Measurements from ENCODE around the gene PITPNB.

PITPNB gene

GRCh38 chr22:27842669-27843431, 76.2 kb downstream of the PITPNB start:
- no peak overlapping the region for H3K4me3 ChIP-seq (ENCODE audit: low read depth in 1 of 2, low read length in 2 of 2)
- no peaks in the 10 kb centered on the region for H3K27me3 ChIP-seq (ENCODE audit: low read depth, low read length)
- peaks cover 0 to 21% of the 10 kb centered on the region in 2 donors for H3K4me1 ChIP-seq (ENCODE audit: control insufficient read depth in 1 of 2, insufficient read depth in 2 of 2, low read length in 2 of 2)
- H3K9me3 ChIP-seq (ENCODE audit: control insufficient read depth in 1 of 2, low read length in 2 of 2): no peaks in the 10 kb centered on the region
- no peak overlapping the region for H3K27ac ChIP-seq (ENCODE audit: low read length)
- H3K36me3 ChIP-seq (ENCODE audit: control insufficient read depth in 1 of 2, insufficient read depth in 2 of 2, low read length in 2 of 2): peaks cover 2 to 13% of the 10 kb centered on the region in 2 donors

- Histone ChIP-seq H3K4me3 (ENCODE audit: low read depth in 1 of 2, low read length in 2 of 2) (no peak overlapping the region), H3K36me3 (ENCODE audit: control insufficient read depth in 1 of 2, insufficient read depth in 2 of 2, low read length in 2 of 2) (peaks cover 0 to 13% of the 10 kb centered on the region in 2 donors), H3K27ac (ENCODE audit: low read length) (no peak overlapping the region), H3K27me3 (ENCODE audit: low read depth, low read length) (no peaks in the 10 kb centered on the region), H3K9me3 (ENCODE audit: control insufficient read depth in 1 of 2, low read length in 2 of 2) (no peaks in the 10 kb centered on the region), H3K4me1 (ENCODE audit: control insufficient read depth in 1 of 2, insufficient read depth in 2 of 2, low read length in 2 of 2) (peaks cover 0 to 21% of the 10 kb centered on the region in 2 donors)
These were observed 76.9 kb downstream of the PITPNB start for GRCh38 chr22:27842201-27842600.

- H3K27ac ChIP-seq (ENCODE audit: low read length): no peak overlapping the region
- H3K9me3 ChIP-seq (ENCODE audit: control insufficient read depth in 1 of 2, low read length in 2 of 2): no peaks in the 10 kb centered on the region
- peaks cover 0 to 18% of the 10 kb centered on the region in 2 donors for H3K4me1 ChIP-seq (ENCODE audit: control insufficient read depth in 1 of 2, insufficient read depth in 2 of 2, low read length in 2 of 2)
- no peak overlapping the region for H3K4me3 ChIP-seq (ENCODE audit: low read depth in 1 of 2, low read length in 2 of 2)
- no peaks in the 10 kb centered on the region for H3K27me3 ChIP-seq (ENCODE audit: low read depth, low read length)
- peaks cover 0 to 9% of the 10 kb centered on the region in 2 donors for H3K36me3 ChIP-seq (ENCODE audit: control insufficient read depth in 1 of 2, insufficient read depth in 2 of 2, low read length in 2 of 2)
These were observed 78.6 kb downstream of the PITPNB start for GRCh38 chr22:27840436-27840835.

- Histone ChIP-seq H3K36me3 (ENCODE audit: control insufficient read depth in 1 of 2, insufficient read depth in 2 of 2, low read length in 2 of 2) (peaks cover 0 to 9% of the 10 kb centered on the region in 2 donors), H3K27ac (ENCODE audit: low read length) (no peak overlapping the region), H3K27me3 (ENCODE audit: low read depth, low read length) (no peaks in the 10 kb centered on the region), H3K9me3 (ENCODE audit: control insufficient read depth in 1 of 2, low read length in 2 of 2) (no peaks in the 10 kb centered on the region), H3K4me1 (ENCODE audit: control insufficient read depth in 1 of 2, insufficient read depth in 2 of 2, low read length in 2 of 2) (peaks cover 0 to 14% of the 10 kb centered on the region in 2 donors), H3K4me3 (ENCODE audit: low read depth in 1 of 2, low read length in 2 of 2) (no peak overlapping the region)
These were observed 79.9 kb downstream of the PITPNB start for GRCh38 chr22:27839057-27839660.

- H3K4me1 ChIP-seq (ENCODE audit: control insufficient read depth in 1 of 2, insufficient read depth in 2 of 2, low read length in 2 of 2): no peaks in the 10 kb centered on the region
- H3K4me3 ChIP-seq (ENCODE audit: low read depth in 1 of 2, low read length in 2 of 2): no peak overlapping the region
- H3K27me3 ChIP-seq (ENCODE audit: low read depth, low read length): no peaks in the 10 kb centered on the region
- no peaks in the 10 kb centered on the region for H3K9me3 ChIP-seq (ENCODE audit: control insufficient read depth in 1 of 2, low read length in 2 of 2)
- peaks cover 0 to 6% of the 10 kb centered on the region in 2 donors for H3K36me3 ChIP-seq (ENCODE audit: control insufficient read depth in 1 of 2, insufficient read depth in 2 of 2, low read length in 2 of 2)
- H3K27ac ChIP-seq (ENCODE audit: low read length): no peak overlapping the region
These were observed 82.9 kb downstream of the PITPNB start for GRCh38 chr22:27836181-27836580.

GRCh38 chr22:27835446-27835845, 83.6 kb downstream of the PITPNB start:
- Histone ChIP-seq H3K4me1 (ENCODE audit: control insufficient read depth in 1 of 2, insufficient read depth in 2 of 2, low read length in 2 of 2) (no peaks in the 10 kb centered on the region), H3K9me3 (ENCODE audit: control insufficient read depth in 1 of 2, low read length in 2 of 2) (no peaks in the 10 kb centered on the region), H3K36me3 (ENCODE audit: control insufficient read depth in 1 of 2, insufficient read depth in 2 of 2, low read length in 2 of 2) (no peaks in the 10 kb centered on the region), H3K27me3 (ENCODE audit: low read depth, low read length) (no peaks in the 10 kb centered on the region), H3K27ac (ENCODE audit: low read length) (no peak overlapping the region), H3K4me3 (ENCODE audit: low read depth in 1 of 2, low read length in 2 of 2) (no peak overlapping the region)

GRCh38 chr22:27834364-27835185, 84.5 kb downstream of the PITPNB start:
- no peaks in the 10 kb centered on the region for H3K4me1 ChIP-seq (ENCODE audit: control insufficient read depth in 1 of 2, insufficient read depth in 2 of 2, low read length in 2 of 2)

GRCh38 chr22:27833803-27834202, 85.3 kb downstream of the PITPNB start:
- Histone ChIP-seq H3K4me1 (ENCODE audit: control insufficient read depth in 1 of 2, insufficient read depth in 2 of 2, low read length in 2 of 2) (no peaks in the 10 kb centered on the region), H3K9me3 (ENCODE audit: control insufficient read depth in 1 of 2, low read length in 2 of 2) (no peaks in the 10 kb centered on the region), H3K27ac (ENCODE audit: low read length) (no peak overlapping the region), H3K27me3 (ENCODE audit: low read depth, low read length) (no peaks in the 10 kb centered on the region), H3K36me3 (ENCODE audit: control insufficient read depth in 1 of 2, insufficient read depth in 2 of 2, low read length in 2 of 2) (no peaks in the 10 kb centered on the region), H3K4me3 (ENCODE audit: low read depth in 1 of 2, low read length in 2 of 2) (no peak overlapping the region)

More at GRCh38 chr22:27834364-27835185, 84.5 kb downstream of the PITPNB start:
- Histone ChIP-seq H3K27ac (ENCODE audit: low read length) (no peak overlapping the region), H3K36me3 (ENCODE audit: control insufficient read depth in 1 of 2, insufficient read depth in 2 of 2, low read length in 2 of 2) (no peaks in the 10 kb centered on the region), H3K4me3 (ENCODE audit: low read depth in 1 of 2, low read length in 2 of 2) (no peak overlapping the region), H3K27me3 (ENCODE audit: low read depth, low read length) (no peaks in the 10 kb centered on the region), H3K9me3 (ENCODE audit: control insufficient read depth in 1 of 2, low read length in 2 of 2) (no peaks in the 10 kb centered on the region)

- Histone ChIP-seq H3K9me3 (ENCODE audit: control insufficient read depth in 1 of 2, low read length in 2 of 2) (no peaks in the 10 kb centered on the region), H3K4me1 (ENCODE audit: control insufficient read depth in 1 of 2, insufficient read depth in 2 of 2, low read length in 2 of 2) (no peaks in the 10 kb centered on the region), H3K27ac (ENCODE audit: low read length) (no peak overlapping the region), H3K36me3 (ENCODE audit: control insufficient read depth in 1 of 2, insufficient read depth in 2 of 2, low read length in 2 of 2) (no peaks in the 10 kb centered on the region), H3K4me3 (ENCODE audit: low read depth in 1 of 2, low read length in 2 of 2) (no peak overlapping the region), H3K27me3 (ENCODE audit: low read depth, low read length) (no peaks in the 10 kb centered on the region)
These were observed 86.5 kb downstream of the PITPNB start for GRCh38 chr22:27832606-27833005.

- no peaks in the 10 kb centered on the region for H3K9me3 ChIP-seq (ENCODE audit: control insufficient read depth in 1 of 2, low read length in 2 of 2)
- H3K27ac ChIP-seq (ENCODE audit: low read length): no peak overlapping the region
- no peaks in the 10 kb centered on the region for H3K36me3 ChIP-seq (ENCODE audit: control insufficient read depth in 1 of 2, insufficient read depth in 2 of 2, low read length in 2 of 2)
- no peaks in the 10 kb centered on the region for H3K4me1 ChIP-seq (ENCODE audit: control insufficient read depth in 1 of 2, insufficient read depth in 2 of 2, low read length in 2 of 2)
- H3K27me3 ChIP-seq (ENCODE audit: low read depth, low read length): no peaks in the 10 kb centered on the region
- H3K4me3 ChIP-seq (ENCODE audit: low read depth in 1 of 2, low read length in 2 of 2): no peak overlapping the region
These were observed 89.4 kb downstream of the PITPNB start for GRCh38 chr22:27829620-27830019.
